ENCODE data around the gene B4GALNT4. TPM values are rescaled to one million over a fixed set of nuclear protein-coding genes. Genes with fewer than 3 reads are reported as not detected.
A peak's percentile ranks its signal among the peaks of the same experiment; 100 is the strongest.
"Not testable (repeated sequence)": the region's sequence is repeated elsewhere in the genome, so short reads cannot be mapped to it uniquely, and the experiment has no call there.

B4GALNT4 gene
- total RNA-seq, 1 donor, result 2.2 TPM

DNA sequence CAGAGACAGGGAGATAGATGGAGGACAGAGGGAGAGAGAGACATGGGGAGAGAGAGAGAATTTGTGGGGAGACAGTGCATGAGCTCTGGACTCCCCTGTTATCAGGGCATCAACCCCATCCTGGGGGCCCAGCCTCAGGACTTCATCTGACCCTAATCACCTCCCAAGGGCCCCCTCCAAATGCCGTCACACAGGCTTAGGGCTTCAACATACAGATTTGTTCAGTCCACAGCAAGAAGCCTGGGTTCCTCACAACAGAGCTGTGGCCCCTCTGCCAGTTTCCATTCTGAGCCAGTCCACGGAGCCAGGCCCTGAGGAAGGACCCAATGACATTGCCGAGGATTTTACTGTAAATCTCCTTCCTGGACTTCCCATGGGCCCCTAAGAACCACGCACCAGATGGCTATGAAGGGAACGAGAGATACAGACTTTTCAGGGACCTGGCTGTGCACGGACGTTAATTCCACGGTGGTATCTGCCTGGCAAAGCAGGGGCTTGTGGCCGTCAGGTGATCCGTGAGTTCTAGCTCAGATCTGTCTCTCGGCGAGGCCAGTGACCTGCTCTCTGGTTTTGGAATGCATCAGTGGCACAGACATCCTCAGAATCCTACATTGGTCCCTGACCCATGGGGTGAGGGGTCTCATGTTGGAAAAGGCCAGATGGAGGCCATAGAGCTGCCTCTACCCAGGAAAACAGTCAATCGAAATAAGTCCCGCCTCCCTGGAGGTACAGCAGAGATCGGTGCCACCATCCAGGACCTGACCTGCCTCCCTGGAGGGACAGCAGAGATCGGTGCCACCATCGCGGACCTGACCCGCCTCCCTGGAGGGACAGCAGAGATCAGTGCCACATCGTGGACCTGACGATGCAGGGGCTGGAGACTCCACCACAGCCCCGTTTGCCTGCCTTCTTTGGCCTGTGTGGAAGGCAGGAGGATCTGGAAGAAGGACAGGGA is 8.7 kb upstream of the B4GALNT4 start:
- no peak overlapping the region for H3K27ac ChIP-seq (ENCODE audit: low read depth, low read length)
- no peak overlapping the region for H3K4me2 ChIP-seq (ENCODE audit: insufficient read depth, low read length)
- peak; percentile 64 for DNase-seq (ENCODE audit: insufficient read length, low spot score, missing footprints)
- TF ChIP-seq, protein P1, sequence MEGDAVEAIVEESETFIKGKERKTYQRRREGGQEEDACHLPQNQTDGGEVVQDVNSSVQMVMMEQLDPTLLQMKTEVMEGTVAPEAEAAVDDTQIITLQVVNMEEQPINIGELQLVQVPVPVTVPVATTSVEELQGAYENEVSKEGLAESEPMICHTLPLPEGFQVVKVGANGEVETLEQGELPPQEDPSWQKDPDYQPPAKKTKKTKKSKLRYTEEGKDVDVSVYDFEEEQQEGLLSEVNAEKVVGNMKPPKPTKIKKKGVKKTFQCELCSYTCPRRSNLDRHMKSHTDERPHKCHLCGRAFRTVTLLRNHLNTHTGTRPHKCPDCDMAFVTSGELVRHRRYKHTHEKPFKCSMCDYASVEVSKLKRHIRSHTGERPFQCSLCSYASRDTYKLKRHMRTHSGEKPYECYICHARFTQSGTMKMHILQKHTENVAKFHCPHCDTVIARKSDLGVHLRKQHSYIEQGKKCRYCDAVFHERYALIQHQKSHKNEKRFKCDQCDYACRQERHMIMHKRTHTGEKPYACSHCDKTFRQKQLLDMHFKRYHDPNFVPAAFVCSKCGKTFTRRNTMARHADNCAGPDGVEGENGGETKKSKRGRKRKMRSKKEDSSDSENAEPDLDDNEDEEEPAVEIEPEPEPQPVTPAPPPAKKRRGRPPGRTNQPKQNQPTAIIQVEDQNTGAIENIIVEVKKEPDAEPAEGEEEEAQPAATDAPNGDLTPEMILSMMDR (IDR thresholded peaks at IDR 0.05; ENCODE audit: extremely low read depth, low read depth, low read length), result no peak
- H3K79me2 ChIP-seq (ENCODE audit: insufficient read depth, low read length), result no peaks in the 10 kb centered on the region
- peaks cover 2% of the 10 kb centered on the region for H3K9me3 ChIP-seq (ENCODE audit: low read depth, low read length)
- no peaks in the 10 kb centered on the region for H3K36me3 ChIP-seq (ENCODE audit: insufficient read depth, low read length)
- no peaks in the 10 kb centered on the region for H4K20me1 ChIP-seq (ENCODE audit: insufficient read depth, low read length)
- H3K4me1 ChIP-seq (ENCODE audit: insufficient read depth, low read length), result peaks cover 2% of the 10 kb centered on the region
- H3K27me3 ChIP-seq (ENCODE audit: insufficient read depth, low read length), result peaks cover 14% of the 10 kb centered on the region
- no peak overlapping the region for H3K4me3 ChIP-seq (ENCODE audit: insufficient read depth, low read length)
- no peak overlapping the region for H2AFZ ChIP-seq (ENCODE audit: low read length)

DNA sequence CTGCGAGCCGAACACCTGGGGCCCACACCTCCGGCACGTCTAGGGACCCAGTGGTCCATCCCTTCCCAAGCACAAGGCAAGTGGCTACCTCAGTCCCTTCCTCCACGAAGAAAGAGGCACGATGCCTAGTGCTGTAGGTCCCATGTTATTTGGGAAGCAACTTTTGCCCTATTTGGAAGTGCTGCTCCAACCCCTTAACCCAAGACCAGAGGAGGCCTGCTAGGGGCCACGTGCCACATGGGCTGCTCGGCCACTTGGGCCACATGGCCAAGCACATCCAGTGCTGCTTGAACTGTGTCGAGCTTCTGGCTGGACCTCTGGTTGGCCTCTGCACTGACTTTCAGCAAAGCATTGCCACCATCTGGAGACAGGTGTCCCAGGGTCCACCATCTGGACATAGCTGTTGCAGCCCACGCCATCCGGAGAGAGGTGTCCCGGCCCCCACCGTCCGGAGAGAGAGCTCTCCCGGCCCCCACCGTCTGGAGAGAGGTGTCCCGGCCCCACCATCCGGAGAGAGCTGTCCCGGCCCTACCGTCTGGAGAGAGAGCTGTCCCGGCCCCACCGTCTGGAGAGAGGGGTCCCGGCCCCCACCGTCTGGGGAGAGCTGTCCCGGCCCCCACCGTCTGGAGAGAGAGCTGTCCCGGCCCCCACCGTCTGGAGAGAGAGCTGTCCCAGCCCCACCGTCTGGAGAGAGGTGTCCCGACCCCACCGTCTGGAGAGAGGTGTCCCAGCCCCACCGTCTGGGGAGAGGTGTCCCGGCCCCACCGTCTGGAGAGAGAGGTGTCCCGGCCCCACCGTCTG is 6.5 kb upstream of the B4GALNT4 start:
- Histone ChIP-seq H3K4me2 (ENCODE audit: insufficient read depth, low read length) (no peak overlapping the region), H2AFZ (ENCODE audit: low read length) (no peak overlapping the region), H3K4me3 (ENCODE audit: insufficient read depth, low read length) (no peak overlapping the region), H3K27me3 (ENCODE audit: insufficient read depth, low read length) (peaks cover 30% of the 10 kb centered on the region), H4K20me1 (ENCODE audit: insufficient read depth, low read length) (no peaks in the 10 kb centered on the region), H3K36me3 (ENCODE audit: insufficient read depth, low read length) (no peaks in the 10 kb centered on the region), H3K4me1 (ENCODE audit: insufficient read depth, low read length) (no peaks in the 10 kb centered on the region), H3K9me3 (ENCODE audit: low read depth, low read length) (peaks cover 2% of the 10 kb centered on the region), H3K79me2 (ENCODE audit: insufficient read depth, low read length) (no peaks in the 10 kb centered on the region), H3K27ac (ENCODE audit: low read depth, low read length) (no peak overlapping the region)
- TF ChIP-seq, protein P1 (IDR thresholded peaks at IDR 0.05; ENCODE audit: extremely low read depth, low read depth, low read length), result no peak
- peak; percentile 80 for DNase-seq (ENCODE audit: insufficient read length, low spot score, missing footprints)

DNA sequence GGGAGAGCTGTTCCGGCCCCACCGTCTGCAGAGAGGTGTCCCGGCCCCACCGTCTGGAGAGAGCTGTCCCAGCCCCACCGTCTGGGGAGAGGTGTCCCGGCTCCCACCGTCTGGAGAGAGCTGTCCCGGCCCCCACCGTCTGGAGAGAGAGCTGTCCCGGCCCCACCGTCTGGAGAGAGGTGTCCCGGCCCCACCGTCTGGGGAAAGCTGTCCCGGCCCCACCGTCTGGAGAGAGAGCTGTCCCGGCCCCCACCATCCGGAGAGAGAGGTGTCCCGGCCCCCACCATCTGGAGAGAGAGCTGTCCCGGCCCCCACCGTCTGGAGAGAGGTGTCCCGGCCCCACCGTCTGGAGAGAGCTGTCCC is 5.9 kb upstream of the B4GALNT4 start:
- H3K36me3 ChIP-seq (ENCODE audit: insufficient read depth, low read length); H3K4me1 ChIP-seq (ENCODE audit: insufficient read depth, low read length); H3K9me3 ChIP-seq (ENCODE audit: low read depth, low read length); H4K20me1 ChIP-seq (ENCODE audit: insufficient read depth, low read length); DNase-seq (ENCODE audit: insufficient read length, low spot score, missing footprints); H3K79me2 ChIP-seq (ENCODE audit: insufficient read depth, low read length); H2AFZ ChIP-seq (ENCODE audit: low read length); H3K4me2 ChIP-seq (ENCODE audit: insufficient read depth, low read length); H3K4me3 ChIP-seq (ENCODE audit: insufficient read depth, low read length); H3K27ac ChIP-seq (ENCODE audit: low read depth, low read length): not testable (repeated sequence)
- peaks cover 36% of the 10 kb centered on the region for H3K27me3 ChIP-seq (ENCODE audit: insufficient read depth, low read length)

- Histone ChIP-seq H3K36me3 (ENCODE audit: insufficient read depth, low read length) (no peaks in the 10 kb centered on the region), H4K20me1 (ENCODE audit: insufficient read depth, low read length) (no peaks in the 10 kb centered on the region), H2AFZ (ENCODE audit: low read length) (no peak overlapping the region), H3K27me3 (ENCODE audit: insufficient read depth, low read length) (peaks cover 39% of the 10 kb centered on the region), H3K4me3 (ENCODE audit: insufficient read depth, low read length) (no peak overlapping the region), H3K4me1 (ENCODE audit: insufficient read depth, low read length) (no peaks in the 10 kb centered on the region), H3K9me3 (ENCODE audit: low read depth, low read length) (peaks cover 2% of the 10 kb centered on the region), H3K27ac (ENCODE audit: low read depth, low read length) (no peak overlapping the region), H3K79me2 (ENCODE audit: insufficient read depth, low read length) (no peaks in the 10 kb centered on the region), H3K4me2 (ENCODE audit: insufficient read depth, low read length) (no peak overlapping the region)
- peak; percentile 91 for DNase-seq (ENCODE audit: insufficient read length, low spot score, missing footprints)
- TF ChIP-seq, protein P1 (IDR thresholded peaks at IDR 0.05; ENCODE audit: extremely low read depth, low read depth, low read length), result no peak
Measured at GRCh38 chr11:363948-364761, 5.1 kb upstream of the B4GALNT4 start.
